ENCODE results near the gene SDS.

The SDS gene

GRCh38 chr12:113396200-113396599, 7.5 kb downstream of the SDS start:
- H2AFZ ChIP-seq = no peak overlapping the region
- H3K4me3 ChIP-seq (ENCODE audit: low read depth, low read length) = no peak overlapping the region
- H3K4me1 ChIP-seq = no peaks in the 10 kb centered on the region
- TF ChIP-seq CTCF (IDR thresholded peaks at IDR 0.05) = no peak
- no peaks in the 10 kb centered on the region for H3K9me3 ChIP-seq (ENCODE audit: control insufficient read depth, low read length)
- no peak overlapping the region for H3K9ac ChIP-seq
- H3K36me3 ChIP-seq (ENCODE audit: control insufficient read depth, insufficient read depth, low read length) = no peaks in the 10 kb centered on the region
- no peak overlapping the region for H3K27ac ChIP-seq
- no peak overlapping the region for H3K4me2 ChIP-seq (ENCODE audit: low read length)
- no peaks in the 10 kb centered on the region for H3K27me3 ChIP-seq (ENCODE audit: control insufficient read depth, insufficient read depth, low read length)
- no peaks in the 10 kb centered on the region for H3K79me2 ChIP-seq

GRCh38 chr12:113395119-113395518, 8.6 kb downstream of the SDS start:
- Histone ChIP-seq H3K4me3 (ENCODE audit: low read depth, low read length) (no peak overlapping the region), H2AFZ (no peak overlapping the region), H3K9ac (no peak overlapping the region), H3K4me2 (ENCODE audit: low read length) (no peak overlapping the region), H3K27ac (no peak overlapping the region), H3K4me1 (no peaks in the 10 kb centered on the region), H3K36me3 (ENCODE audit: control insufficient read depth, insufficient read depth, low read length) (no peaks in the 10 kb centered on the region), H3K27me3 (ENCODE audit: control insufficient read depth, insufficient read depth, low read length) (no peaks in the 10 kb centered on the region), H3K79me2 (no peaks in the 10 kb centered on the region), H3K9me3 (ENCODE audit: control insufficient read depth, low read length) (no peaks in the 10 kb centered on the region)
- TF ChIP-seq CTCF (IDR thresholded peaks at IDR 0.05) = no peak

GRCh38 chr12:113393749-113394148, 9.9 kb downstream of the SDS start:
- no peak for TF ChIP-seq CTCF (IDR thresholded peaks at IDR 0.05)
- no peak overlapping the region for H3K4me3 ChIP-seq (ENCODE audit: low read depth, low read length)
- no peak overlapping the region for H3K4me2 ChIP-seq (ENCODE audit: low read length)
- H2AFZ ChIP-seq = no peak overlapping the region
- no peaks in the 10 kb centered on the region for H3K27me3 ChIP-seq (ENCODE audit: control insufficient read depth, insufficient read depth, low read length)
- no peaks in the 10 kb centered on the region for H3K9me3 ChIP-seq (ENCODE audit: control insufficient read depth, low read length)
- no peak overlapping the region for H3K9ac ChIP-seq
- no peak overlapping the region for H3K27ac ChIP-seq
- H3K79me2 ChIP-seq = no peaks in the 10 kb centered on the region
- H3K4me1 ChIP-seq = no peaks in the 10 kb centered on the region
- no peaks in the 10 kb centered on the region for H3K36me3 ChIP-seq (ENCODE audit: control insufficient read depth, insufficient read depth, low read length)

GRCh38 chr12:113392988-113393579, 10.6 kb downstream of the SDS start:
- Histone ChIP-seq H3K9me3 (ENCODE audit: control insufficient read depth, low read length) (no peaks in the 10 kb centered on the region), H3K4me1 (no peaks in the 10 kb centered on the region), H3K79me2 (no peaks in the 10 kb centered on the region), H3K4me3 (ENCODE audit: low read depth, low read length) (no peak overlapping the region), H3K9ac (no peak overlapping the region), H3K27me3 (ENCODE audit: control insufficient read depth, insufficient read depth, low read length) (no peaks in the 10 kb centered on the region), H3K27ac (no peak overlapping the region), H3K4me2 (ENCODE audit: low read length) (no peak overlapping the region), H3K36me3 (ENCODE audit: control insufficient read depth, insufficient read depth, low read length) (no peaks in the 10 kb centered on the region), H2AFZ (no peak overlapping the region)
- no peak for TF ChIP-seq CTCF (IDR thresholded peaks at IDR 0.05)

GRCh38 chr12:113392520-113392919, 11.2 kb downstream of the SDS start:
- H3K9ac ChIP-seq = no peak overlapping the region
- H3K36me3 ChIP-seq (ENCODE audit: control insufficient read depth, insufficient read depth, low read length) = no peaks in the 10 kb centered on the region
- H3K4me1 ChIP-seq = no peaks in the 10 kb centered on the region
- no peak overlapping the region for H3K4me3 ChIP-seq (ENCODE audit: low read depth, low read length)
- no peaks in the 10 kb centered on the region for H3K27me3 ChIP-seq (ENCODE audit: control insufficient read depth, insufficient read depth, low read length)
- no peaks in the 10 kb centered on the region for H3K79me2 ChIP-seq
- no peak overlapping the region for H3K27ac ChIP-seq
- H2AFZ ChIP-seq = no peak overlapping the region
- TF ChIP-seq CTCF (IDR thresholded peaks at IDR 0.05) = no peak
- H3K4me2 ChIP-seq (ENCODE audit: low read length) = no peak overlapping the region
- H3K9me3 ChIP-seq (ENCODE audit: control insufficient read depth, low read length) = no peaks in the 10 kb centered on the region
